ENCODE results near the gene ATXN7L1. TPM values are rescaled to one million over a fixed set of nuclear protein-coding genes. Genes with fewer than 3 reads are reported as not detected.

The ATXN7L1 gene
- total and polyA plus RNA-seq, 7 donors: 1.2 to 6.0 (median 3.0) TPM

DNA sequence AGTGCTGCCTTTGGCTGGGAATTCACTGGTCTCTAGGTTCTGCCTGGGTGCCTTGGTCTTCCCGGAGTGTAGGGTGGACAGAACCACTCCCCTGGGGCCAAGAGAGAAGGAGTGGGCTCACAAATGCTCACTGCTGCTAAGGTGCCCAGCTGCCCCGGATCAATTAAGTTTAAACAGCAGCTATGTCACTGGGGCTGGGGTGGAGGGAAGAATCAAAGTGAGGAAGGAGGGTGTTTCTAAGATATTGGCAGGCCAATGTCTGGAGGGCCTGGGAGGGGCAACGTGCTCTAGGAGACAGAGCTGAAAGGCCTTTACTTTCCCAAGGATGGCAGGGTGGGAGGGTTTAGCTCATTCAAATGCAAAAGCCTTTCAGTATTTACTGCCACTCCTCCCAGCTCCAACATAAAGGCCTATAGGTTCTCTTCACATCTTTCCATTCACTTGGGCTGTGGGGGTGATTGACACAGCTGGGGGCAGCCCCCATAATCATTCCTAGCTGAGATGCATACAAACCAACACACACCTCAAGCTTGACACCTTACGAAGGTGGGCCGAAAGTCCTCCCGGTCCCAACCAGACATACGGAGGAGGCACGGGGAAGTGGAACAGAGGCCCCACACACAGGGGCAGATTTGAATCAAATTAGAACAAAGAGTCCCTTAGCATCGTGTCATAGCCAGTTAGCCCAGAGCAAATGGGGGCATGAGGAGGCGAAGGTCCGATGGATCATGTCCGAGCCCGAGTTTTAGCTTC, 187.2 kb downstream of the ATXN7L1 start:
- H3K27ac ChIP-seq: no peak overlapping the region
- peaks cover 3% of the 10 kb centered on the region for H3K4me1 ChIP-seq
- no peaks in the 10 kb centered on the region for H3K9me3 ChIP-seq
- DNase-seq (no peak), ATAC-seq (no peak)
- H3K4me3 ChIP-seq: no peak overlapping the region
- TF ChIP-seq, protein P1, sequence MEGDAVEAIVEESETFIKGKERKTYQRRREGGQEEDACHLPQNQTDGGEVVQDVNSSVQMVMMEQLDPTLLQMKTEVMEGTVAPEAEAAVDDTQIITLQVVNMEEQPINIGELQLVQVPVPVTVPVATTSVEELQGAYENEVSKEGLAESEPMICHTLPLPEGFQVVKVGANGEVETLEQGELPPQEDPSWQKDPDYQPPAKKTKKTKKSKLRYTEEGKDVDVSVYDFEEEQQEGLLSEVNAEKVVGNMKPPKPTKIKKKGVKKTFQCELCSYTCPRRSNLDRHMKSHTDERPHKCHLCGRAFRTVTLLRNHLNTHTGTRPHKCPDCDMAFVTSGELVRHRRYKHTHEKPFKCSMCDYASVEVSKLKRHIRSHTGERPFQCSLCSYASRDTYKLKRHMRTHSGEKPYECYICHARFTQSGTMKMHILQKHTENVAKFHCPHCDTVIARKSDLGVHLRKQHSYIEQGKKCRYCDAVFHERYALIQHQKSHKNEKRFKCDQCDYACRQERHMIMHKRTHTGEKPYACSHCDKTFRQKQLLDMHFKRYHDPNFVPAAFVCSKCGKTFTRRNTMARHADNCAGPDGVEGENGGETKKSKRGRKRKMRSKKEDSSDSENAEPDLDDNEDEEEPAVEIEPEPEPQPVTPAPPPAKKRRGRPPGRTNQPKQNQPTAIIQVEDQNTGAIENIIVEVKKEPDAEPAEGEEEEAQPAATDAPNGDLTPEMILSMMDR (IDR thresholded peaks at IDR 0.05): no peak
- H3K27me3 ChIP-seq (ENCODE audit: insufficient read depth in 3 of 3, low read length in 2 of 3): no peaks in the 10 kb centered on the region
- intact Hi-C loops (cut with DNase I): no loop called here
- H3K36me3 ChIP-seq (ENCODE audit: insufficient read depth in 1 of 2, low read depth in 1 of 2): no peaks in the 10 kb centered on the region
- 78 to 94% (median 78%) methylated on average over 13 of the region's 13 CpGs for WGBS, 3 donors

DNA sequence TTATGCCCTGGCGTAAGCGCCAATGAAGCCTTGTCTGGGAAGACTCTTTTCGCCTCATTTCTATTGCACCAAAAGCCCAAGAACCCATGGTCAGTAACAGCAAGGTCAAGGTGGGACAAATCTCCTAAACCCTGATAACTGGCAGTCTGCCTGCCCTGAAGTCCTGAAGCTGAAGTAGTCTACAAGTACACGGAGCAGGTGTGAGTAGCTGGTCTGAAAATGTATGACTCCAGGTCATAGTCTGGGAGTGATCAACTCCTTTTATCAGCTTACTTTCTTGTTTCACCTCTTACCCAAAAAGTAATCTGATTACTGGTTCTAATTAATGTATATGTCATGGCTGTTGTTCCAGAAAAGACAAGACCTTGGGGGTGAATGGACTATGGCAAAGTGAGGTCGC, 187.8 kb downstream of the ATXN7L1 start:
- no peaks in the 10 kb centered on the region for H3K9me3 ChIP-seq
- no peak overlapping the region for H3K27ac ChIP-seq
- DNase-seq: no peak
- no peak overlapping the region for H3K4me3 ChIP-seq
- no peaks in the 10 kb centered on the region for H3K36me3 ChIP-seq (ENCODE audit: insufficient read depth in 1 of 2, low read depth in 1 of 2)
- H3K4me1 ChIP-seq: peaks cover 3% of the 10 kb centered on the region
- 76 to 92% (median 78%) methylated on average over 5 of the region's 5 CpGs for WGBS, 3 donors
- TF ChIP-seq, protein P1 (IDR thresholded peaks at IDR 0.05): no peak
- ATAC-seq: no peak
- intact Hi-C loops (cut with DNase I): no loop called here
- no peaks in the 10 kb centered on the region for H3K27me3 ChIP-seq (ENCODE audit: insufficient read depth in 3 of 3, low read length in 2 of 3)

DNA sequence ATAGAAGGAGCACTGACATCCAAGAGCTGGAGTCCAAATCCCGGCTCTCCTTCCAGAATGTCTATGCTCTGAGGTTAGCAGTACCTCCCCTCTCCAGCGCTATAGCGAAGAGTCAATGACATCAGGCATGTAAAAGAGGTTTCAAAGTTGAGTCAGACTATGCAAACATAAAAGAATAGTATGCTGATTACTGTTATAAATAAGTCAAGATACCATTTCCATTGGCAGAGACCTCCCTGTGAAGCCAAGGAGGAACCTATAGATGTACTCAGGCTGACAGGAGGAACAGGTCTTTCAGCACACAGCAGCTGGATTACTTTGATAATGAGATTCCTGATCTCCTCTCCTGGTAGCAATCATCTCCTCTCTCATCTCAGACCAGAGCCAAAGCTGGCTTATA, 191.2 kb downstream of the ATXN7L1 start:
- TF ChIP-seq, protein P1 (IDR thresholded peaks at IDR 0.05): no peak

DNA sequence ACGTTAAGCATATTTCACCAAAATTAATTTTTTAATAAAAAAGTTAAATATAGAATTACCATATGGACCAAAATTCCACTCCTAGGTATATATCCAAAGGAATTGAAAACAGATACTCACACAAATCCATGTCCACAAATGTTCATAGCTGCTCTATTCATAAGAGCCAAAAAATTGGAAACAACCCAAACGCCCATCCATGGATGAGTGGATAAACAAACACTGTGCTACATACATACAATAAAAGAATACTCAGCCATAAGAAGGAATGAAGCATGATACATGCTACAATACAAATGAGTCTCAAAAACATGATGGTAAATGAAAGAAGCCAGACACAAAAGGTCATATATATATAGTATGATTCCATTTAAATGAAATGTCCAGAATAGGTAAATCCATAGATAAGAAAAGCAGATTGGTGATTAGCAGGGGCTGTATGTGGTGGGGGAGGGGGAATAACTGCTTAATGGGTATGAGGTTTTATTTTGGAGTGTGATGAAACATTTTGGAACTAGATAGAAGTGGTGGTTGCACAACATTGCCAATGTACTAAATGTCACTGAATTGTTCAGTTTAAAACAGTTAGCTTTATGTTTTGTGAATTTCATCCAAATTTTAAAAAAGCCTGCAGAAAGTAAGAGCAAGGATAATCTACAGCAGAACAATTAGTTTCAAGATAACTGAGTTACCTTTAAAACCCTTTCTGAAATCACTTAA, 193.9 kb downstream of the ATXN7L1 start:
- Histone ChIP-seq H3K27ac (no peak overlapping the region), H3K36me3 (ENCODE audit: insufficient read depth in 1 of 2, low read depth in 1 of 2) (no peaks in the 10 kb centered on the region), H3K9me3 (no peaks in the 10 kb centered on the region), H3K4me1 (peaks cover 33% of the 10 kb centered on the region), H3K4me3 (no peak overlapping the region), H3K27me3 (ENCODE audit: insufficient read depth in 3 of 3, low read length in 2 of 3) (no peaks in the 10 kb centered on the region)
- ATAC-seq: peak in 2 of 4 donors; percentile 36 to 40
- intact Hi-C loops (cut with DNase I): no loop called here
- TF ChIP-seq, protein P1 (IDR thresholded peaks at IDR 0.05): no peak
- 78 to 83% (median 80%) methylated on average over 2 of the region's 2 CpGs for WGBS, 3 donors
- DNase-seq: no peak

More for the DNA sequence above, 191.2 kb downstream of the ATXN7L1 start:
- WGBS, 3 donors: 98 to 100% (median 99%) methylated on average over 3 of the region's 3 CpGs
- Histone ChIP-seq H3K4me3 (no peak overlapping the region), H3K9me3 (no peaks in the 10 kb centered on the region), H3K27ac (no peak overlapping the region), H3K27me3 (ENCODE audit: insufficient read depth in 3 of 3, low read length in 2 of 3) (no peaks in the 10 kb centered on the region), H3K4me1 (peaks cover 14% of the 10 kb centered on the region), H3K36me3 (ENCODE audit: insufficient read depth in 1 of 2, low read depth in 1 of 2) (no peaks in the 10 kb centered on the region)
- intact Hi-C loops (cut with DNase I): no loop called here
- ATAC-seq: no peak
- no peak for DNase-seq

Data from psoas muscle (tissue), 8 donors.